Ramos (cell line): ENCODE measurements around the gene DBR1.

Source experiments
- in situ Hi-C: fragments of 300-500 bp; cut with MboI; formaldehyde crosslinking; loops from one replicate; pipeline ENCODE4 v1.14.3; 2022; ENCODE audit warnings: low sequenced_read_pairs; ENCODE audit not compliant: unreplicated experiment

The DBR1 gene

GRCh38 chr3:138127636-138128365 lies 46.9 kb downstream of the DBR1 start:
- in situ Hi-C loops, result no loop called here

GRCh38 chr3:138125548-138126221 lies 49.0 kb downstream of the DBR1 start:
- in situ Hi-C loops, result no loop called here

DNA sequence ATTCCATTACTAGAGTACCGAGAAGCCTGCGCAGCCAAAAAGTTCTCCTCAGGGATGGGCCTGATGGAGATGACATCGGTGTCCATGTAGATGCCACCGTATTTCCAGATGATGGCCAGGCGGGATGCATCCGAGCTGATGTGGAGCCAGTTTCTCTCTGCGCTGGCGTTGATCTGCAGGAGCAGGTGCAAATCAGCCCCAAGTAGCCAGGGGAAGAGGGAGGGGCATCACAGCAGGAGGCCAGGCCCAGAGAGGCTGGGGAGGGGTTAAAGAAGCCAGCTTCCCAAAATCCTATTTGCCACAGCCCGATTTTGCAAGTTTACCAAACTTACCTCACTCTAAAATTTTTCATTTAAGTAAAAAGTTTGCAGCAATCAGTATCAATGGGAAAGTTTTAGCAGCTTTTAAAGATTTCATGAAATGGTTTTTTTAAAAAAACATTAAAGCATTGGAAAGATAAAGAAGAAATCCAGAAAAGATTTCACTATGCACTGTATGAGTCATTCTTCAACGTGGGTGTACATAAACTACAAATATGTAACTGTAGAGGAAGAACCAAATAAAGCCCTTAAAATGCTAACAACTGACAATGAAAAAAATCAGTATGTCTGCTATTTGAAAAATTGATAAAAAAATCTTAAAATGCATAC lies 49.9 kb downstream of the DBR1 start:
- in situ Hi-C loops, result no loop called here

- in situ Hi-C loops, result no loop called here
These were observed 50.5 kb downstream of the DBR1 start for GRCh38 chr3:138124188-138124587.

DNA sequence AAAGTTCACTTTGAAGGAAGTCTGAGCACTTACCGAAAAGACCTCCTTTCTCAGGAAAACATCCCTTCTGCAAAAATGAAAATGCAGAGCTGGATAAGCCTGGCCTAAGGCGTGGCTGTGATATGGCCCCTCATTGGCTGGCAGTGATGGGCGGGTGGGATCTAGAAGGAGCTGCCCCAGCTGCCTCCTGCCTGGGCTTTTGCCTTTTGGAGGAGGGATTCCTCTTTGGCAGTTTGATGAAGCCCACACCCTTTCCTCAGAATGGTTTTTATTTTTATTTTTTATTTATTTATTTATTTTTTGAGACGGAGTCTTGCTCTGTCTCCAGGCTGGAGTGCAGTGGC lies 55.3 kb downstream of the DBR1 start:
- in situ Hi-C loops, result loop anchor here (5.0 kb wide), 1 partner anchor 52 kb away; no protein-coding TSS in a partner anchor

GRCh38 chr3:138118612-138119422 lies 55.9 kb downstream of the DBR1 start:
- in situ Hi-C loops, result loop anchor here (5.0 kb wide), 1 partner anchor 52 kb away; no protein-coding TSS in a partner anchor

- in situ Hi-C loops, result loop anchor here (5.0 kb wide), 1 partner anchor 48 kb away; no protein-coding TSS in a partner anchor
These were observed 59.4 kb downstream of the DBR1 start, which contains the start of gene DZIP1L for GRCh38 chr3:138114988-138115971. DZIP1L (minus strand) TSS chr3:138115608; CDS start chr3:138103971, 11,637 bp downstream.

- in situ Hi-C loops, result no loop called here
These were observed 60.2 kb downstream of the DBR1 start for GRCh38 chr3:138114431-138114918.

- in situ Hi-C loops, result no loop called here
These were observed 61.4 kb downstream of the DBR1 start for GRCh38 chr3:138113326-138113725.

DNA sequence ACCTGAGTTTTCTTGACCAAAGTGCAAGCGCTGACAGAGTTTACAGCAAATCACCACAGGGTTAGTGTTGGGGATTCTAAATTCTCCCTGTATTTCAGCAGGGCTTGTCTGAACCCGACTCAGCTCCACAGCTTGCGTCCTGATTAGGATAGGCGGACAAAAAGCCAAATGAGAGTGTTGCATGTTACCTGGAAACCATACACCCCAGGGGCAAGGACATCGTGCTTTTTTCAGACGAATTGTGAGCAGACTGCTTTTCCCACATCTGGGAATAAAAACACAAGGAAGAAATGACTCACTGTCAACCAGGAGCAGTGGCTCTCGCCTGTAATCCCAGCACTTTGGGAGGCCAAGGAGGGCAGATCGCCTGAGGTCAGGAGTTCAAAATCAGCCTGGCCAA lies 62.4 kb downstream of the DBR1 start:
- in situ Hi-C loops, result no loop called here
